ENCODE results near the gene IRF9. TPM values are rescaled to one million over a fixed set of nuclear protein-coding genes. Genes with fewer than 3 reads are reported as not detected.
A peak's percentile ranks its signal among the peaks of the same experiment; 100 is the strongest.

The IRF9 gene
- total and polyA plus RNA-seq, 4 donors: 75.3 to 124 (median 95.6) TPM

DNA sequence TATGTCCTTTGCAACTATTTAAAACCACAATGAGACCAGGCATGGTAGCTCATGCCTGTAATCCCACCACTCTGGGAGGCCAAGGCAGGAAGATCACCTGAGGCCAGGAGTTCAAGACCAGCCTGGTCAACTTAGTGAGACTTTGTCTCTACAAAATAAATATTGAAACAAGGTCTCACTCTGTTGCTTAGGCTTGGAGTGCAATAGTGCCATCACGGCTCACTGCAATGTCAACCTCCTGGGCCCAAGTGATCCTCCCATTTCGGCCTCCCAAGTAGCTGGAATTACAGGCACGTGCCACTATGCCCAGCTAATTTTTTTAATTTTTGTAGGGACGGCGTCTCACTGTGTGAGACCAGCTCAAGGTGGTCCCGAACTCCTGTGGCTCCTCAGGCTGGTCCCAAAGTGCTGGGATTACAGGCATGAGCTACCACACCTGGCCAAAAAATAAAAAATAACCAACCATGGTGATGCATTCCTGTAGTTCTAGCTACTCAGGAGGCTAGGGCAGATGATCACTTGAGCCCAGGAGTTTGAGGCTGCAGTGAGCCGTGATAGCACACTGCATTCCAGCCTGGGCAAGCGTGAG, 31.6 kb upstream of the IRF9 start:
- DNase-seq (no peak), ATAC-seq (ENCODE audit: insufficient read depth, low FRiP score) (no peak)
- 96 to 99% methylated on average over 8 of the region's 8 CpGs for WGBS, 2 donors
- Histone ChIP-seq H3K27ac (ENCODE audit: low read depth in 1 of 2, low read length in 1 of 2) (no peak overlapping the region), H3K9me3 (ENCODE audit: control insufficient read depth in 4 of 4, insufficient read depth in 3 of 4, low read length in 3 of 4) (no peaks in the 10 kb centered on the region), H3K27me3 (ENCODE audit: control insufficient read depth in 3 of 3, insufficient read depth in 3 of 3, low read length in 2 of 3) (no peaks in the 10 kb centered on the region), H3K9ac (ENCODE audit: insufficient read depth in 1 of 2, low read length in 2 of 2) (no peak overlapping the region), H3K36me3 (ENCODE audit: control insufficient read depth in 4 of 4, insufficient read depth in 4 of 4, low read length in 4 of 4) (peaks cover 0 to under 1% (median 0%) of the 10 kb centered on the region in 4 donors), H3K4me1 (ENCODE audit: control insufficient read depth in 5 of 5, insufficient read depth in 5 of 5, low read length in 5 of 5) (peaks cover 0 to 5% (median 4%) of the 10 kb centered on the region in 5 donors), H3K4me3 (no peak overlapping the region)
- TF ChIP-seq CTCF (IDR thresholded peaks at IDR 0.05; ENCODE audit: control extremely low read depth, extremely low read depth): no peak

GRCh38 chr14:24130380-24130716, 30.7 kb upstream of the IRF9 start, which contains the start of gene FITM1:
FITM1 (plus strand) TSS chr14:24130659; CDS start chr14:24131564, 905 bp downstream.
- no peaks in the 10 kb centered on the region for H3K36me3 ChIP-seq (ENCODE audit: control insufficient read depth in 4 of 4, insufficient read depth in 4 of 4, low read length in 4 of 4)
- no peak for TF ChIP-seq CTCF (IDR thresholded peaks at IDR 0.05; ENCODE audit: control extremely low read depth, extremely low read depth)
- no peak within 1 kb of the TSS for H3K4me3 ChIP-seq
- H3K4me1 ChIP-seq (ENCODE audit: control insufficient read depth in 5 of 5, insufficient read depth in 5 of 5, low read length in 5 of 5): peaks cover 0 to 6% (median 4%) of the 10 kb centered on the region in 5 donors
- H3K27ac ChIP-seq (ENCODE audit: low read depth in 1 of 2, low read length in 1 of 2): peak within 1 kb of the TSS; percentile 81 to 93
- no peak within 1 kb of the TSS for H3K9ac ChIP-seq (ENCODE audit: insufficient read depth in 1 of 2, low read length in 2 of 2)
- H3K9me3 ChIP-seq (ENCODE audit: control insufficient read depth in 4 of 4, insufficient read depth in 3 of 4, low read length in 3 of 4): no peaks in the 10 kb centered on the region
- WGBS, 2 donors: 75 to 92% methylated on average over 5 of the region's 5 CpGs
- DNase-seq (no peak), ATAC-seq (ENCODE audit: insufficient read depth, low FRiP score) (no peak)
- no peaks in the 10 kb centered on the region for H3K27me3 ChIP-seq (ENCODE audit: control insufficient read depth in 3 of 3, insufficient read depth in 3 of 3, low read length in 2 of 3)

GRCh38 chr14:24130717-24131548, 30.1 kb upstream of the IRF9 start:
- peak in 2 of 3 donors; percentile 45 to 59 for DNase-seq
- H3K27me3 ChIP-seq (ENCODE audit: control insufficient read depth in 3 of 3, insufficient read depth in 3 of 3, low read length in 2 of 3): no peaks in the 10 kb centered on the region
- 56 to 77% methylated on average over 7 of the region's 7 CpGs for WGBS, 2 donors
- H3K9ac ChIP-seq (ENCODE audit: insufficient read depth in 1 of 2, low read length in 2 of 2): no peak overlapping the region
- H3K4me3 ChIP-seq: no peak overlapping the region
- H3K9me3 ChIP-seq (ENCODE audit: control insufficient read depth in 4 of 4, insufficient read depth in 3 of 4, low read length in 3 of 4): no peaks in the 10 kb centered on the region
- no peak for TF ChIP-seq CTCF (IDR thresholded peaks at IDR 0.05; ENCODE audit: control extremely low read depth, extremely low read depth)
- peaks cover 0 to 8% (median 4%) of the 10 kb centered on the region in 5 donors for H3K4me1 ChIP-seq (ENCODE audit: control insufficient read depth in 5 of 5, insufficient read depth in 5 of 5, low read length in 5 of 5)
- no peak for ATAC-seq (ENCODE audit: insufficient read depth, low FRiP score)
- no peaks in the 10 kb centered on the region for H3K36me3 ChIP-seq (ENCODE audit: control insufficient read depth in 4 of 4, insufficient read depth in 4 of 4, low read length in 4 of 4)
- peak overlapping the region; percentile 21 to 93 for H3K27ac ChIP-seq (ENCODE audit: low read depth in 1 of 2, low read length in 1 of 2)

Measured in lung (tissue), 12 donors.